Midbrain (tissue), 1 donor: ENCODE data around the gene HCFC1.

Experiments used
- DNase-seq: peaks from one replicate; lab custom pipeline; 2025; lab: John Stamatoyannopoulos, UW

Gene HCFC1

GRCh38 chrX:153971450-153972367, at the start of gene HCFC1:
HCFC1 (minus strand) TSS chrX:153971818; CDS start chrX:153970840, 978 bp downstream.
- peak; percentile 91 for DNase-seq

- no peak for DNase-seq
These were observed 49.6 kb upstream of the HCFC1 start for GRCh38 chrX:154021131-154021611.

DNA sequence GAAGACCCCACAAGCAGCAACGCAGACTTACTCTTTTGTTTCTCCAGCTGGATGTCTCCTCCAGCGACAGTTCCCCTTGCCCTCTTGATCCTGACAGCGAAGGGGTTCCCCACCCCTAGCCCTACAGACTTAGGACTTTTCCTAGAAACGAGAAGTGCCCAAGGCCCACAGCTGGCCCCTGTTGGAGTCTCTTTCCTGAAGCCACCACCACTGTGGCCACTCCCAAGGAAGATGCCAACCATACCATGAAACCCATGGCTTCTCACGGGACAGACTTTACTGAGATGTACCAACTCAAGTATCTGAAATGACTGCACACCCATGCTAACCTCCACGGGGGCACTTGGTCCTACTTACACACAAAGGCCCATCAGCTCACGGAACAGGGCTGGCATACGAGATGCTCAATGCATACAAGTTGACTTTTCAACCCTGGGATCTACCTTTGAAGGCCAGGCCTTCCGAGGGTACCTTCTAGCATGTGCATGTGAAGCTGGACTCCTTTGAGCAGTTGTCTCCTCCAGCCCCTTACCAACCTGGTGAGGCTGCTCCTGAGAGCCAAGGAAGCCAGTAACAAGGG, 49.0 kb upstream of the HCFC1 start:
- no peak for DNase-seq

DNA sequence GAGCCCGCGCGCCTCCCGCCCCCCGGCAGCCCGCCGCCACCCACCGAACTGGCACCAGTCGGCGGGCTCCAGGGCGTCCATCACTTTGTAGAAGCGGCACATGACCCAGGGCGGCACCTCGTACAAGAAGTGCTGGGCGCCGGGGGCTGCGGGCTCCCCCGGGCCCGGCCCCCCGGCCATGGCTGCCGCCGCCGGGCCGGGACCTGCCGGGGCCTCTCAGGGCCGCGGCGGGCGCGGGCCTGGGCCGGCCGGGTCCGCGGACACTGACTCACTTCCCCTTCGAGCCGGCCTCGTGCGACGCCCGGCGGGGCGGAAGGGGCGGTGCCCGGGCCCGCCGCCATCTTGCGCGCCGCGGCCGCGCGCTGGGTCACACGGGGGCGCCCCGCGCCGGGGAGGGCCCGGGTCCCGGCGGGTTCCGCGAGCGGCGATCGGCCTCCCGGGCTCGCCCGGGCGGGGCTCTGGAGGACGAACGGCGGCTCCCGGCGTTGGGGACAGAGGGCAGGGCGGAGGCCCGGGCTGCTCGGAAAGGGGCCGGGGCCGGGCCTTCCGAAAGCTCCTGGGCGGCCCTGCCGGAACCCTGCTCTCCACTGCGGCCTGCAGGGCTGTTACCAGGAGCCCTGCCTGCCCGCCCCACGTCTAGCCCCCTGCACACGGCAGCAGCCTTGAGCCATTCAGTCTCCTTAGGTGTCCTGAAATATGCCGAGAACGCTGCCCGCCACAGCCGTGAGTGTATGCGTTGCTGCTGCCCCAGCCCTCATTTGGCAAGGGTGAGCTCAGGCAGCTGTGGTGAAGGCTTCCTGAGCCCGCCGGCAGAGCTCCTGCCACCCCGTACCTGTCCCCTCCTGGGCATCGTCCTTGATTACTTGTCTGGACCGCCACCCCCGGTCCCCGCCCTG, 48.3 kb upstream of the HCFC1 start, which contains the start of gene IRAK1:
TSS of gene IRAK1 (minus strand) at position 270 of the 896 bp plus-strand sequence. CDS start at position 180, 90 bp downstream.
- DNase-seq: peak; percentile 25

GRCh38 chrX:154019061-154019621, 47.5 kb upstream of the HCFC1 start:
- DNase-seq: no peak

- no peak for DNase-seq
These were observed 47.0 kb upstream of the HCFC1 start for GRCh38 chrX:154018518-154019060.

DNA sequence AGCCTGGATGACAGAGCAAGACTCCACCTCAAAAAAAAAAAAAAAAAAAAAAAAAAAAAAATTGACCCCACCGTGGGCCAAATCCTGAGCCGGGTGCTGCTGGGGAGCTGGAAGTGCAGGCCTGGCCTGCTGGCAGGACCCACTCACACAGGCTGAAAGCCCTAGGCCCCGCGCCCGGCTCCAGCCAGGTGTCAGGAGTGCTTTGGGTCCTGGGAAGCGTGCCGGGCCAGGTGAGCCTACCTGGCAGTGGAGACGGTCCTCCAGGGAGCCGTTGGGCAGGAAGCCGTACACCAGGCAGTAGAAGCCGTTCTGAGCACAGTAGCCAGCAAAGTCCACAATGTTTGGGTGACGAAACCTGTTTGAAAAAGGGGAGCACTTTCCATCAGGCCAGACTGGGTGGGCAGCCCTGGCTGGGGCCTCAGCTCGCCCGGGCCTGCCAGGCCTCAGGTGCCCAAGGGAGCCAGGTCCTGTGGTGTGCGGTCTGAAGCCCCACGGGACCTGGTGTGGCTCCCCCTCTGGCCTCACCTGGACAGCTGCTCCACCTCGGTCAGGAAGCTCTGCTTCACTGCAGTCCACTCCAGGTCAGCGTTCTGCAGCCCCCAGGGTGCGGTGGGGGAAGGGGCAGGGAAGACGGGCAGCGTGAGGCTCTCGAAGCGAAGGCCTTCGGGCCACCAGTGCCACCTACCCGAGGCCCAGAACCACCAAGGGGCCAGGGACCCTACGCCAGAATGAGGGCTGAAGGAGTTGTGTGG, 46.3 kb upstream of the HCFC1 start:
- no peak for DNase-seq

DNA sequence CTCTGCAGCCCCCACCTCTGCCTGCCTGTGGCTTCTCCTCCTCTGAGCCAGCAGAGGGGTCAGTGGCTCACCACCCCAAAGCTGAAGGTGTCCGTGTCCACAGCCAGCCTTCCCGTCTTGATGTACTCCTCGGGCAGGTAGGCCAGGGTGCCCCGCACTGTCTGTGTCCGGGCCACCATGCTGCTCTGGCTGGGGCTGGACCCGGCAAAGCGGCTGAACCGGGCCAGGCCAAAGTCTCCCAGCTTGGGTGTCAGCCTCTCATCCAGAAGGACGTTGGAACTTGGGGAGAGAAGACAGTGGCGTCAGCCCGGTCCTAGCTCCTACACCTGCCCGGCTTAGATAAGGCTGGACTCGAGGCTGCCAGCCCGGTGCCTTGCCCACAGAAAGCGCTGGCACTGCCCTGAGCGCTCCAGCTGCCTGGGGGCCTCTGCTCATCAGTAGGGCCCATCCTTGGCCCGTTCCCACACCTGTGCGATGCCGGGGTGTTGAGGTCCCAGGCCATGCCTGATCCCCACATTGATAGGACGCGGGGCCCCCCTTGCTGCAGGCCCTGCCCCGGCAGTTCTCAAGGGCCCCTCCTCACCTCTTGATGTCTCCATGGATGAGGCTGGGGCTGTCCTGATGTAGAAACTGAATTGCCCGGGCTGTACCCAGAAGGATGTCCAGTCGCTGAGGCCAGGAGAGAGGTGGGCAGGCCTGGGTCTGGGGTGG, 44.9 kb upstream of the HCFC1 start:
- DNase-seq: no peak

DNA sequence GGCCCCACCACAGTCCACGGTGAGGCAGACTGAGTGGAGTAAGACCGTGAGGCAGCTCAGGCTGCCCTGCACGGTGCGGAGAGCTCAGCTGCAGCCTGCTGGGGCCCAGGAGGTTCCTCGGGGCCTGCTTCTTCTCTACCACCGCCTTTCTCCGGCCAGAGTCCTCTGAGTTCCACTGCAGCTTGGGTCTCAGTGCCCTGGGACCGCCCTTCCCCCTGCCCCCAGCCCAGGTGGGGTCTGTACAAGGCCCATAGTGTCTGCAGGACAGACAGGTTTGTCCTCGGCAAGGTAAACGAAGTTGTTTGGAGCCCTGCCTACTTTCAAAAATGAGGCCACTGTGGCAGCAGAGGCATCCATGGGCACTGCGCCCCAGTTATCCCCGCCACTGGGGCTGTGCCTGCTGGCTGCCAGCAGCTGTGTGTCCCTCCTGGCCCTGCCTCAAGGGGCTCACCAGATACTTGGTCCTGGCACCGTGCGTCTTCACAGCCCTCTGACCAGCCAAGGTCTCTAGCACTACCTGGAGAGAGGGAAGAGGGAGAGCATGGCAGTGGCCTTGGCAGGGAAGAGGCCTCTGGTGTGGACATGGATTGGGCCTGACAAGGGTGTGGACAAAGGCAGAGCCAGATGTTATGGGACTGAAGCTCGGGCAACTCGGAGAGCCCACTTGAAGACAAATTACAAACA, 44.1 kb upstream of the HCFC1 start:
- no peak for DNase-seq

DNA sequence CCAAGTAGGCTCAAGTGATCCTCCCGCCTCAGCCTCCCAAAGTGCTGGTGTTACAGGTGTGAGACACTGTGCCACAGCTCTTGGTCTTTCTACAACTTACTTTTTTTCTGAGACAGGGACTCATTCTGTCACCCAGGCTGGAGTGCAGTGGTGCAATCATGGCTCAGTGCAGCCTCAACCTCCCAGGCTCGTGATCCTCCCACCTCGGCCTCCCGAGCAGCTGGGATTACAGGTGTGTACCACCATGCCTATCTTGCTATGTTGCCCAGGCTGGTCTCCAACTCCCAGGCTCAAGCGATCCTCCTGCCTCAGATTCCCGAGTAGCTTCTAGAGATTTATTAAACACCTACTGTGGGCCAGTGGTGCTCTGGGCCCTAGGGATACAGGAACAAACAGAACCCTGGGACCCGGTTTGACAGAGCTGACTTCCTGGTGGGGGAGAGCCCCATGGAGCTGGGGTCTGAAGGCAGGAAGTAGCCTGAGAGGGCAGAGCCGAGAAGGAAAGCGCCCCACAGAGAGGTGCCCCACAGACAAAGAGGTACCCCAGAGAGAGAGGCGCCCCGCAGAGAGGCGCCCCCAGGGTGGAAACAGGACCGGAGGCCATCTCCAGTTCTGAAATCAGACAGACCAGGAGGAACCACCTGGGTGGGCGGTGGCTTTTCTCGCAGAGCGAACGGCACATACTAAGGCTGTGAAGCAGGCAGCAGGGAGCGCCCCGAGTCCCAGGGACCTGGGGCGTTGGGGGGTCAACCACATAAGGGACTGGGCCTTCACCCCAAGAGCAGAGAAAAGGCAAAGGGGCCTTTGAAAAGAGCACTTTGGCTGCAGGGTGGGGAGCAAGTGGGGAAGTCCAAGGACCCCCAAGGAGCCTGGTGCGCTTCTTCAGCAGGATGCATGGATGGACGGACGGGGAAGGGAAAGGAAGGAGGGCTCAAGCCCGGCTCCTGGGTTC, 43.1 kb upstream of the HCFC1 start:
- DNase-seq: no peak

DNA sequence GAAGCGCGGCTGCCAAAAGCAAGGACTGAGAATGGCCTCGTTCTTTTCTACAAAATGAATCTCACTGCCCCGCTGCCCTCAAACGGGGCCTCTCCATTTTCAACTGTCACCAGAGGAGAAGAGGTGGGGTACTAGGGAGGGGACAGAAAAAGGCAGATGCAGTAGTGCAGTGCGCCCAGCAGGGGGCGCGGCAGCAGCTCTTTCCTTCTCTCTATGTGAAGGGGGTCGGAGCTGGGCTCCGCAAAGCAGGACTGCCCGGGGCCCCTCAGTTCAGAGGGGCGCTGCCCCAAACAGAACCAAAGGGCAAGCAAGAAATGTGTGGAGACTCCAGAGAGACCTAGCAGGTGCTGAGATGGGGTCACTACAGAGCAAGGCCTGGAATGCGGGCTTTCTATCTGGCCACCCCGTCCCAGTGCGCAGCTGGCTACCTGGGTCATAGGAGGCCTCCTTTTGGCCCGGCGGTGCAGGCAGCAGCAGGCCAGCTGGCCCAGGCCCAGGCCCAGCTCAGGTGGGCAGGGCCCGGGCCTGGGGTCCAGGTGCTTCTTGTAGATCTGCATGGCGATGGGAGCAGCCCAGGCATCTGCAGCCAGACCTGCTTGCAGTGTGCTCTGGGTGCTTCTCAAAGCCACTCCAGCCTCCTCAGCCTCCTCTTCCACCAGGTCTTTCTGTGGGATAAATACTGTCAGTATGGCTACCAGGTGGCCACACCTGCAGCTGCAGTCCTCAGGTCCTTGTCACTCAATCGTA, 42.2 kb upstream of the HCFC1 start:
- DNase-seq: peak; percentile 27

DNA sequence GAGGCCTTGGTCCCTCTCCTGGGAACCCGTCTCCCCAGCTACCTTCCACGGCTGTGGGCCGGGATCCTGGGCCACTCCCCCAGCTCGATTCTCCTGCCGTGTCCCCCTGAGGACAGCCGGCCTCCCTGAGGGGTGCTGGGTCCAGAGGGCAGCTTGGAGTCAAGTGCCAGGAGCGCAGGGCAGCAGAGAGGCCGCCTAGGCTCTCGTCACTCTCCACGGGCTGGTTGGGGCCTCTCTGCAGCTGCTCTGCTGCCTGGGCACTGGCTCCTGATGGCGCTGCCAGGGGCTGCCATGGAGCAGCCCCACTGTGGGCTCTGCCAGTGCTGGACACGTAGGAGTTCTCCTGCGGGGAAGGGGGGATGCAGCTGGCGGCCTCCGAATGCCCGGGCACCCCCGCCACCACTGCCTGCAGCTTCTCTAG, 41.4 kb upstream of the HCFC1 start:
- DNase-seq: no peak

- no peak for DNase-seq
These were observed 40.8 kb upstream of the HCFC1 start for GRCh38 chrX:154012336-154012991.

GRCh38 chrX:154011376-154012335, 40.0 kb upstream of the HCFC1 start:
- no peak for DNase-seq

DNA sequence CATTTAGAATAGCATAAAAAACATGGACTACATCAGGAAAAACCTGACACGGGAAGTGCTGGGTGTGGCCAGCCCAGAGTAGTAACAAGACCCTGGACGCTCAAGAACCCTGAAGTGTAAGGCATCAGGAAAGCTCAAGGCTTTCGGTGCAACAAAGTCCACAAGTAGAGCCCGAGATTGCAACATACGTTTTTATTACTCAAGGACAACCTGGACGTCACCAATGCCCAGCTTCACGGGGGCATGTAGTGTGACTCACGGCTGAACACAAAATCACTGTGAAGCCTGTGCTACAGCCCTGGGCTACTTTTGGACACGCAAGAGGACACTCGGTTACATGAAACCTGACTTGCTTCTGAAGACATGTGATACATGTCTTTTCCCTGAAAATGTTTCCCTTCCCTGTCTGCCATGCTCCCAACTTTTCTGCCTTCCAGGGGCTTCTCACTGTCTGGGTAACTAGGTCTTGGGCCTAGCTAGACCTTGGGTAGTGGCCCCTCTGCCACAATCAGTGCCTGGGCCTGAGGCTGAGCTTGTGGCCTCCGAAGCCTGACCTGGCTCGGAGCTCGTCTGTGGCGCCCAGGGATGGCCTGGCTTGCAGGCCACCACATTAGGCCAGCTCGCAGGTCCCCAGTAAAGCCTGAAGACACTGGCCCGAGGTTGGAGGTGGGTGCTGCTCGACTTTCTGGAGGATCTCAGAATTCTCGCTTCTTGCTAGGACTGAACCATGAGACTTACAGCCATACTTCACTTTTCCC, 38.9 kb upstream of the HCFC1 start:
- no peak for DNase-seq
